Stimulated activated CD8-positive, alpha-beta memory T cell treated with anti-CD3 and anti-CD28 coated beads, Interleukin-2, amount 100 ng/mL, for 48 hours (primary cell): ENCODE measurements around the gene FREM1.

ENCODE experiments used
- DNase-seq, 2 donors: peaks; one replicate each; pipeline ENCODE4 v3.0.0-alpha.2; 2020; ENCODE audit warnings: low read depth in 2 of 2

FREM1 gene

GRCh38 chr9:14756291-14756690 is 153.9 kb downstream of the FREM1 start:
- DNase-seq = no peak

- no peak for DNase-seq
These were observed 157.4 kb downstream of the FREM1 start for GRCh38 chr9:14752871-14753270.

GRCh38 chr9:14752271-14752670 is 158.0 kb downstream of the FREM1 start:
- DNase-seq = no peak

- no peak for DNase-seq
These were observed 159.4 kb downstream of the FREM1 start for GRCh38 chr9:14750821-14751220.

- no peak for DNase-seq
These were observed 160.5 kb downstream of the FREM1 start for GRCh38 chr9:14749741-14750211.

GRCh38 chr9:14748373-14748772 is 161.9 kb downstream of the FREM1 start:
- DNase-seq = no peak

GRCh38 chr9:14747111-14747510 is 163.1 kb downstream of the FREM1 start:
- no peak for DNase-seq

- no peak for DNase-seq
These were observed 163.6 kb downstream of the FREM1 start for GRCh38 chr9:14746626-14747025.

- no peak for DNase-seq
These were observed 165.5 kb downstream of the FREM1 start for GRCh38 chr9:14744768-14745167.

- DNase-seq = no peak
These were observed 168.9 kb downstream of the FREM1 start for GRCh38 chr9:14741369-14741768.

- DNase-seq = no peak
These were observed 177.1 kb downstream of the FREM1 start for GRCh38 chr9:14733133-14733532.

GRCh38 chr9:14731294-14731981 is 178.8 kb downstream of the FREM1 start:
- no peak for DNase-seq

- no peak for DNase-seq
These were observed 179.7 kb downstream of the FREM1 start for GRCh38 chr9:14730461-14730898.

GRCh38 chr9:14723301-14723700 is 186.9 kb downstream of the FREM1 start:
- DNase-seq = no peak

GRCh38 chr9:14722391-14723035 is 187.7 kb downstream of the FREM1 start, which contains the start of gene CER1:
Gene CER1 (minus strand): TSS chr9:14722733. CDS start chr9:14722672, 61 bp downstream.
- DNase-seq = no peak

GRCh38 chr9:14719231-14719923 is 190.9 kb downstream of the FREM1 start:
- no peak for DNase-seq

GRCh38 chr9:14715102-14715501 is 195.1 kb downstream of the FREM1 start:
- DNase-seq = no peak

- no peak for DNase-seq
These were observed 197.0 kb downstream of the FREM1 start for GRCh38 chr9:14713187-14713767.

- DNase-seq = no peak
These were observed 199.4 kb downstream of the FREM1 start for GRCh38 chr9:14710804-14711203.

- DNase-seq = no peak
These were observed 203.6 kb downstream of the FREM1 start for GRCh38 chr9:14706530-14707140.

- DNase-seq = no peak
These were observed 205.1 kb downstream of the FREM1 start for GRCh38 chr9:14705079-14705478.

GRCh38 chr9:14704281-14704680 is 205.9 kb downstream of the FREM1 start:
- no peak for DNase-seq
